Measurements from ENCODE around the gene CDHR5.

The CDHR5 gene

GRCh38 chr11:620935-621814 is 3.6 kb downstream of the CDHR5 start:
- no peak for DNase-seq

DNA sequence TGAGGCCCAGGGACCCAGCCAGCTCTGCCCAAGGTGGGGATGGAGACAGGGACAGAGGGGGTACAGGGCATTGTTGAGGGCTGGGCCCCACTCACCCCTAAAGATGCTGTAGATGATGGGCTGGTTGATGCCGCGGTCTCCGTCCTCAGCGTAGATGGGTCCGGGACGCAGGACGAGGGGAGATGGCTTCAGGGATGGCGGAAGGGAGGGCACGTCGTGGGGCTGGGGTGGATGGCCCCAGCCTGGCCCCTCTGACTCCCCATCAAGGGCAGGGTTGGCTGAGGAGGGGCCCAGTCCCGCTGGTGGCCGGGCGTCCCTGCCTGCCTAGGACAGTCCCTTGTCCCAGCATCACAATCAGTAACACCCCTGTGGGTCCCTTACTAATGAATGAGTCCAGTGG is 4.6 kb downstream of the CDHR5 start:
- no peak for DNase-seq

- no peak for DNase-seq
Observed at GRCh38 chr11:619628-620050, 5.1 kb downstream of the CDHR5 start.

DNA sequence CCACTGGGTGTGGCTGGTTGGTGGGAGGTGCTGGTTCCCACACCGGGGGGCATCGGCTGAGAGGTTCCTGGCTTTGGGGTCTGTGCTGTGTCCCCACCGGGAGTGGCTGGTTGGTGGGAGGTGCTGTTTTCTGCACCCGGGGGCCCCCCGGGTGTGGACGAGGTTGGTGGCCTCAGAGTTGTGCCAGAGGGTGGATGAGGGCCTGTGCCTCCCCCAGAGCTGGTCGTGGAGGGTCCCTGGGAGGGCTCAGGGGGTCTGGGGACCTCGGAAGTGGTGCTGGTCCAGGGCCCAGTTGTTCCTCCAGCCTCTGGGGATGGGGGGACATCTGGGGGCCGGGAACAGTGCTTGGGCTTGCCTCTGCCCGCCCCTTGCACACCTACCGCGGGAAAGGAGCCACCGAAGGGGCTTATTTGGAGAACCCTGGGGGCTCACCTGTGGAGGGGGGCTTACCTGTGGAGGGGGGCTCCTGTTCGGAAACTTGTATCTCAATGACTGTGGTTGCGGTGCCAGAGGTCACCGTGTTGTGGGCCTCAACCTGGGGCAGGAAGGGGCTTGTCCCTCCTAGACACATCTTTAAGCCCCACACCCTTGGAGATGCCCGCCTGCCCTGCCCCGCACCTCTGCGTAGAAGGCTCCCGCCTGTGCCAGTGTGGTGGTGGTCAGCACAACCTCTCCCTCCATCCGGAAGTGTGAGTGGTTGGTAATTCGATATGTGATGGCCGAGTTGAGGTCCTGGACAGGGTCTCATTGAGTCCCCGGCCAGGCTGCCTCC is 5.7 kb downstream of the CDHR5 start:
- no peak for DNase-seq

DNA sequence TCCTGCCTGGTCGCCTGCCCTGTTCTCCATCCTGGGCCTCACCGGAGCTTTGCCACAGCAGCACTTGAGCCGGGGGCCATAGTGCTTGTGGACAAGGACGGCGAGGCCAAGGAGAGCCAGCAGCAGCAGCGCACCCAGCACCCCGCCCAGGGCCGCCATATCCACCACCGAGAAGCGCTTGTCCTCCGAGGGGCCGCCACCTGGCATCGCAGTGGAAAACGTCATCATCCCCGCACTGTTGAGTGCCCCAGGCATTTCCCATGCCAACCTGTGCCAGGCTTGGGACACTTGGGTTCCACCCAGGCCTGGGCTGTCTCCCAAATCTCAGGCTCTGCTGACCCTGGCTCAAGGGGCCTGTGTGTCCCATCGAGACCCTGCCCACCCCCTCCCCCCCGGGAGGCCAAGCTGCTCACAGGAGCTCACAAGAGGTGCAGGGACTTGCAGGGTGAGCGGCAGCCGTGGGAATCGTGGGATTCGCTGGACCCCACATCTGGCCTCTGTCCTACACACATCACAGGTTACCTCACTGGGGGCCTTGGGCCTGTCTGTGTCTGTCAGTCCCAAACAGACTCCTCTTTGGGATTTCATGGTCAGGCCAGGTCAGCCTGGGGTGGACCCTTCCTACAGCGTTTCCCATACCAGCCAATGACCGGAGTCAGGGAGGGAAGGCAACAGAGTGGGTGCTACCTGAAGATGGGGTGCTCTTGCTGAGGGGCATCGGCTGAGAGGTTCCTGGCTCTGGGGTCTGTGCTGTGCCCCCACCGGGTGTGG is 6.7 kb downstream of the CDHR5 start:
- DNase-seq, result no peak

GRCh38 chr11:617199-617911 is 7.4 kb downstream of the CDHR5 start:
- no peak for DNase-seq

DNA sequence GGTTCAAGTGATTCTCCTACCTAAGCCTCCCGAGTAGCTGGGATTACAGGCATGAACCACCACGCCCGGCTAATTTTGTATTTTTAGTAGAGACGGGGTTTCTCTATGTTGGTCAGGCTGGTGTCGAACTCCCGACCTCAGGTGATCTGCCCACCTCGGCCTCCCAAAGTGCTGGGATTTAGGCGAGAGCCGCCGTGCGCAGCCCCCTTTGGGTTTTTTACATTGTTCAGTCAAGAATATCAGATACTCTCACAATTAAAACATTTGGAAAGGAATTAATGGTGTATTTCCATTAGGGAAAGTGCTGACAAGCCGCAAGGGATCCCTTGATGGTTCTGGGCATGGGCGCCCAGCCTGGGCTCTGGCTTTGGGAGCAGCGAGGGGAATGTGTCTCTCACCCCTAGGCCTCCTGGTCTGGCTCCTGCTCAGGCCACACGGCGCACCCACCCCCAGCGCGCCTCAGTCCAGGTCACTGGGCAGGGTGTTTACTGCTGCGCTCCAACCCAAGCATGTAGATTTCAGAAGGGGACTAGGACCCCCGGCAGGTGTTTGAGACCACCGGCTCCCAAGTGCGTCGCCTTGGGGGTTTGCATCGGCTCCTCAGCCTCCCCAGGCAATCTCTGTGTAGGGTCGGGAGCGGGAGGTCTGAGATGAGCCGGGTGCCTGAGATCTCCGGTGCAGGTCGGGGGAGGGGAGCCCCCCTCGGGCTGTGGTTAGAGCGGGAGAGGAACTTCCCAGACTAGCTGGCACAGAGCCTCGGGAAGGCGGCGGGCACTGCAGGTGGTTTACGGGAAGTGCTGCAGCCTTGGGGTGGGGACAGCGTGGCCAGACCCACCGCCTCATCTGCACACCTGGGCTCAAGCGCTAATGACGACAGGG is 8.2 kb downstream of the CDHR5 start:
- DNase-seq, result no peak

DNA sequence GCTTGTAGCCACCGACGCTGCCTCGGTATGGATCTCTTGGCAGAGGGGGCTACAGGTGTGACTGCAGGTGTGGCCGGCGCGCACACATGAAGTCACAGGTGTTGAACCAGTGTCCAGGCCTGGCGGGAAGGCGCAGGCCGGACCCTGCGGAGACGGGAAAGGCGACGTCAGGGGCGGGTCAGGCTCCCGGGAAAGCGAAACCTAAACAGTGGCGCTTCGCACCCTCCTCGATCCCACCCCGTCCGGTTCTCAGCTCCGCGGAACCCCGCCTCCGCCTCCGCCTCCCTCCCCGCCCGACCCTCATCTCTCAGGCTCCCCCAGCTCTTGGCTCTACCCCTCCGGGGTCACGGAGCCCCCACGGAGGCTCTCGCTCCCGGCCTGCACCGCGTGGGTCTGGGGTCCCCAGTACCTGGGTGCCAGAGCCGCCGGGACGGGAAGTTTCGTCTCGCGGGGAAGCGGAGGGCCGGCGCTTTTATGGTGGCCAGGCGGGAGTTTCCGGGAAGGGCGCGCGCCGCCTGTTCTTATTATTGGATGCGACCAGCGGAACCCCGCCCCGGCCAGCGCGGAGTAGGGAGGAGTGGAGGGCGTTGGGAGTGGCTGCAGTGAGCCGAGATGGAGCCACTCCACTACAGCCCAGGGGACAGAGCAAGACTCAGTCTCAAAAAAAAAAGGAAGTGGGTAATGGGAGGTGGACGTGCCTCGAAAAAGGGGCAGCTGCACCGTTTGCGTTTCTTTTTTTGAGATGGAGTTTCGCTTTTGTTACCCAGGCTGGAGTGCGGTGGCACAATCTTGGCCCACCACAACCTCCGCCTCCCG is 9.0 kb downstream of the CDHR5 start, which contains the start of gene IRF7:
TSS of gene IRF7 (minus strand) at position 447 of the 816 bp plus-strand sequence. CDS start 586 bp downstream, outside the sequence.
- peak; percentile 88 for DNase-seq

- no peak for DNase-seq
Observed at GRCh38 chr11:614623-615503, 9.9 kb downstream of the CDHR5 start.

DNA sequence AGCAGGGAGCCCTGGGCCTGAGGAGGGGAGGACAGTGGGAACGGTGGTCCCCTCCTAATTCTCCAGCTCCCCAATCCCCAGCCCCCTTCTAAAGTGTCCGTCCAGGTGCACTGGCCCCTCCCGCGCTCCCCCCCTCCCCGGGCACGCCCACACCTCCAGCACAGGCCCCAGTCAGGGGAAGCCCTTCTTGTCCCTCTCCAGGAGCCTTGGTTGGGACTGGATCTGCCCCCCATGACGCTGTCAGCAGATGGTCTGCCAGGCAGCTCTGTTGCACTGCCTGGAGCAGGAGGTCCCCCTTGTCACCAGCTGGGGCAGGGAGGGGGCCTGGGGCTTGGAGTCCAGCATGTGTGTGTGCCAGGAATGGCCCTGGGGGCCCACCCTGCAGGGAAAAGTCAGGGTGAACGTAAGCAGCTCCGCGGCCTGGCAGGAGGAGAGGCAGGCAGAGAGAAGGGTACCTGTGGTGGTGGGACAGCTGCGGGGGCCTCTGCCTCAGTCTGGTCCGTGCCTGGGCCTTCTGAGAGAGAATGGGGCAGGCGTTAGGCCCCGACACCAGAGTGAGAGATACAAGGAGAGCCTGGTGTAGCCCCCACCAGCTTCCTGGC is 10.6 kb downstream of the CDHR5 start:
- DNase-seq, result no peak

- peak; percentile 63 for DNase-seq
Observed at GRCh38 chr11:613369-613968, 11.3 kb downstream of the CDHR5 start.

DNA sequence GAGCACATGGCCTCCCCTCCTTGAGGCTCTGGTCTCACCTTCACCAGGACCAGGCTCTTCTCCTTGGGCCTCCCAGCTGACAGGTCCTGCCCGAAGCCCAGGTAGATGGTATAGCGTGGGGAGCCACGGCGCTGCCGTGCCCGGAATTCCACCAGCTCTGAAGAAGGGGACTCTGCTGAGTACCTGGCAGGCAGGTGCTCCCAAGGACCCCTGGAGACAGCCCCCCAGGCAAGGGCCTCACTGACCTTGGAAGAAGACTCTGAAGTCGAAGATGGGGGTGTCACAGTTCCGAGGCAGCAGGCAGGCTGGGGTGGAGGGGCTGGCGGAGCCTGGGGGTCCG is 11.8 kb downstream of the CDHR5 start:
- no peak for DNase-seq

- DNase-seq, result no peak
Observed at GRCh38 chr11:612201-612960, 12.4 kb downstream of the CDHR5 start.

DNA sequence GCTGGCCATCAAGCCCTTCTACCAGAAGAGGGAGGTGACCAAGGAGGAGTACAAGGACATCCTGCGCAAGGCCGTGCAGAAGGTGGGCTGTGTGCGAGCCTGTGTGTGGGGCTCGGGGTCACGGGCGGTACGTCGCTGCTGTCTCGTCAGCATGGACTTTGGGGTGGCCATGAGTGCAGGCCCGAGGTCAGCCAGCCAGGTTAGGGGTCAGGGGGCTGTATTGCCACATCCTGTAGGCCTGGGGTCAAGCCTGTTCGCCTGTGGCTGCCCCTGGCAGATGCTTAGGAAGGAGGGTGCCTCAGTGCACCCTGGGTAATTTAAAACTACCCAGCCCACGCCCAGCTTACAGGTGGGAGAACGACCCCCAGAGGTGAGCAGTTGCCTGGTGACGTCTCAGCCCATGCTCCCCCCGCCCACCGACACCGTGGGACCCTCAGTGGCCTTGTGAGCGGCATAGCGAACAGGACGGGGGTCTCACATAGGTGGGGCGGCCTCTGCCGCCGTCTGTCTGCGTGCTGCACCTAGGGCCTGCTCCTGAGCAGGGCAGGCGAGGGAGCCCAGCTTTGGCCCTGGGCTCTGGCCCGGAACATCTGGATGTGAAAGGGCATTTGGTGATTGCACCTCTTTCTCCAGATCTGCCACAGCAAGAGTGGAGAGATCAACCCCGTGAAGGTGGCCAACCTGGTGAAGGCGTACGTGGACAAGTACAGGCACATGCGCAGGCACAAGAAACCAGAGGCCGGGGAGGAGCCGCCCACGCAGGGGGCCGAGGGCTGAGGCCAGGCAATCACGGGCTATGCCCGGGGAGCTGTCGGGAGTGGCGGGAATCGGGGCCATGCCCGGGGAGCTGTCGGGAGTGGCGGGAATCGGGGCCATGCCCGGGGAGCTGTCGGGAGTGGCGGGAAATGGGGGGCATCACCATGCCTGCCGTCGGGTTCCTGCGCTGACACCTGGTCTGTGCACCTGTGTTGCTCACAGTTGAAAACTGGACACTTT is 13.5 kb downstream of the CDHR5 start:
- no peak for DNase-seq

- DNase-seq, result no peak
Observed at GRCh38 chr11:610146-610801, 14.5 kb downstream of the CDHR5 start.

DNA sequence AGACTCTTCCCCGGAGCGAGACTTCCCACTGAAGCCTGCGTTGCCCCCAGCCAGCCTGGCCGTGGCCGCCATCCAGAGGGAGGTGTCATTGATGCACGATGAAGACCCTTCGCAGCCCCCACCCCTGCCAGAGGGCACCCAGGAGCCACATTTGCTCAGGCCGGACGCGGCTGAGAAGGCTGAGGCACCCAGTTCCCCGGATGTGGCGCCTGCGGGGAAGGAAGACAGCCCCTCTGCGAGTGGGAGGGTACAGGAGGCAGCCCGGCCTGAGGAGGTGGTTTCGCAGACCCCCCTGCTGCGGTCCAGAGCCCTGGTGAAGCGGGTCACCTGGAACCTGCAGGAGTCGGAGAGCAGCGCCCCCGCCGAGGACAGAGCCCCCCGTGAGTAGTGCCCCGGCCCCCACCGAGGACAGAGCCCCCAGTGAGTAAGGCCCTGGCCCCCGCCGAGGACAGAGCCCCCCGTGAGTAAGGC is 15.4 kb downstream of the CDHR5 start:
- no peak for DNase-seq

Data from COR-L47 (cell line).